A549 (cell line): ENCODE data around the gene PRDM11. TPM values are rescaled to one million over a fixed set of nuclear protein-coding genes. Genes with fewer than 3 reads are reported as not detected.

Experiments
- ATAC-seq, 2 experiments: fragments of 200-7000 bp in 1 of 2; fragments of >200 bp in 1 of 2; cut with Nextera tagmentation in 1 of 2; cut with Tn5 transposase in 1 of 2; 3 replicates each; pipeline versions ENCODE4 v1.8.0 to v1.9.1; 2018 to 2020; ENCODE audit warnings: mild to moderate bottlenecking in 1 of 2, moderate library complexity in 1 of 2
- CTCF ChIA-PET: fragments of 300-600 bp; sonication (Branson Sonifier 250); formaldehyde crosslinking; extraction: SDS; loops from one replicate; lab custom pipeline; 2021; ENCODE audit warnings: antibody characterized with exemption, inconsistent platforms; lab: Yijun Ruan, JAX
- POLR2A ChIA-PET: fragments of 350-600 bp; formaldehyde crosslinking; extraction: SDS; loops from one replicate; lab custom pipeline; 2021; ENCODE audit warnings: antibody characterized with exemption, inconsistent platforms; lab: Yijun Ruan, JAX
- DNase-seq, 2 experiments: peaks; one replicate each; pipeline versions ENCODE4 v3.0.0 to v3.0.0-alpha.2; 2011 to 2016; ENCODE audit warnings: low read depth in 1 of 2, low spot score in 1 of 2
- FAIRE-seq: peaks from 2 replicates; lab custom pipeline; 2011; peaks lifted over from hg19 to GRCh38; lab: Jason Lieb, UNC
- H3K27ac ChIP-seq, 2 experiments: fragments of >200 bp; sonication (Bioruptor Twin); formaldehyde crosslinking; 3 replicates each; pipeline ENCODE4 v1.5.1; 2016 to 2017
- H3K4me1 ChIP-seq: fragments of >200 bp; sonication (Bioruptor Twin); formaldehyde crosslinking; 3 replicates; pipeline ENCODE4 v1.6.1; 2016
- H3K4me2 ChIP-seq: fragments of >200 bp; sonication (Bioruptor Twin); formaldehyde crosslinking; 3 replicates; pipeline ENCODE4 v1.6.1; 2016
- H3K4me3 ChIP-seq: fragments of >200 bp; sonication (Bioruptor Twin); formaldehyde crosslinking; 3 replicates; pipeline ENCODE4 v1.5.1; 2016
- H3K9me3 ChIP-seq: fragments of >200 bp; sonication (Bioruptor Twin); formaldehyde crosslinking; 3 replicates; pipeline ENCODE4 v1.6.1; 2016
- BCL3 ChIP-seq: fragments of >200 bp; sonication (Bioruptor Twin); formaldehyde crosslinking; IDR thresholded peaks from 3 replicates; pipeline ENCODE4 v1.6.1; 2016
- CTCF ChIP-seq: fragments of >200 bp; sonication (Bioruptor Twin); formaldehyde crosslinking; IDR thresholded peaks from 3 replicates; pipeline ENCODE4 v1.5.1; 2016
- E2F6 ChIP-seq: IDR thresholded peaks from 2 replicates; pipeline ENCODE4 v1.6.1; 2012; ENCODE audit warnings: low read depth, borderline replicate concordance
- ELK1 ChIP-seq: fragments of 150-350 bp; IDR thresholded peaks from 2 replicates; pipeline ENCODE4 v1.6.1; 2014; ENCODE audit warnings: low read depth, mild to moderate bottlenecking, low read length
- FOXS1 ChIP-seq: fragments of 250-450 bp; sonication (Bioruptor Pico); IDR thresholded peaks from 2 replicates; pipeline ENCODE4 v1.5.0; 2020; ENCODE audit warnings: mild to moderate bottlenecking, moderate library complexity
- GATA3 ChIP-seq: IDR thresholded peaks from 2 replicates; pipeline ENCODE4 v1.6.1; 2012; ENCODE audit warnings: borderline replicate concordance
- HES2 ChIP-seq: fragments of >200 bp; sonication (Bioruptor Twin); formaldehyde crosslinking; IDR thresholded peaks from 2 replicates; pipeline ENCODE4 v1.6.1; 2016
- HMGXB4 ChIP-seq: fragments of 250-450 bp; sonication (Bioruptor Pico); IDR thresholded peaks from 2 replicates; pipeline ENCODE4 v1.5.0; 2021; ENCODE audit warnings: mild to moderate bottlenecking, moderate library complexity, borderline replicate concordance
- JUN ChIP-seq, 2 experiments: fragments of >200 bp; sonication (Bioruptor Twin); formaldehyde crosslinking; IDR thresholded peaks; 2 replicates in 1 of 2; 3 replicates in 1 of 2; pipeline ENCODE4 v1.6.1; 2016 to 2017
- JUNB ChIP-seq: fragments of >200 bp; sonication (Bioruptor Twin); formaldehyde crosslinking; IDR thresholded peaks from 2 replicates; pipeline ENCODE4 v1.6.1; 2016
- KDM5A ChIP-seq: fragments of 200-600 bp; sonication (generic); IDR thresholded peaks from 2 replicates; pipeline ENCODE4 v1.6.1; 2016; ENCODE audit warnings: antibody characterized with exemption, mild to moderate bottlenecking
- MAFK ChIP-seq: fragments of 450-650 bp; IDR thresholded peaks from 2 replicates; pipeline ENCODE4 v1.6.1; 2014; ENCODE audit not compliant: partially characterized antibody
- MAZ ChIP-seq: fragments of 150-350 bp; IDR thresholded peaks from 2 replicates; pipeline ENCODE4 v1.6.1; 2014; ENCODE audit warnings: antibody characterized with exemption, low read depth, low read length, borderline replicate concordance
- NR3C1 ChIP-seq: fragments of >200 bp; sonication (Bioruptor Twin); formaldehyde crosslinking; IDR thresholded peaks from 3 replicates; pipeline ENCODE4 v1.6.1; 2017
- PHF8 ChIP-seq: fragments of 200-600 bp; sonication (generic); IDR thresholded peaks from 2 replicates; pipeline ENCODE4 v1.6.1; 2016; ENCODE audit warnings: low read depth, mild to moderate bottlenecking, antibody characterized with exemption, moderate library complexity, borderline replicate concordance
- POLR2A ChIP-seq: IDR thresholded peaks from 2 replicates; pipeline ENCODE4 v1.6.1; 2012; ENCODE audit warnings: mild to moderate bottlenecking, low read length
- RCOR1 ChIP-seq: fragments of 150-350 bp; IDR thresholded peaks from 2 replicates; pipeline ENCODE4 v1.6.1; 2014; ENCODE audit warnings: antibody characterized with exemption, low read length, low read depth
- USF2 ChIP-seq: fragments of 450-650 bp; IDR thresholded peaks from 2 replicates; pipeline ENCODE4 v1.6.1; 2014; ENCODE audit warnings: antibody characterized with exemption
- ZC3H11A ChIP-seq: fragments of 450-650 bp; IDR thresholded peaks from 2 replicates; pipeline ENCODE4 v1.6.1; 2014; ENCODE audit warnings: antibody characterized with exemption, mild to moderate bottlenecking
- ZFP36 ChIP-seq: fragments of 450-650 bp; IDR thresholded peaks from 2 replicates; pipeline ENCODE4 v1.6.1; 2014; ENCODE audit warnings: borderline replicate concordance; ENCODE audit not compliant: partially characterized antibody
- WGBS: methylation state at CpG from one replicate; pipeline ENCODE4 v1.1.6; 2017; ENCODE audit errors: missing lambda C conversion rate; 5-methylcytosine and 5-hydroxymethylcytosine counted together
- polyA plus RNA-seq, 4 experiments: library from polyadenylated mRNA; depleted of rRNA in 3 of 4; stranded (reverse); fragments of >200 nt; fragmentation: RNase III in 1 of 4; extraction: RNeasy Plus Mini Kit Qiagen cat#74134 plus additional on column Dnase treatment in 1 of 4; gene quantifications; 2 replicates in 3 of 4; 3 replicates in 1 of 4; pipeline ENCODE4 v1.2.3, GENCODE V29; 2011 to 2017

PRDM11 gene
- polyA plus RNA-seq, 2 of the 4 experiments (the other 2 are of a cell fraction): 4.3 to 5.3 TPM

GRCh38 chr11:45163956-45164575 lies 17.6 kb downstream of the PRDM11 start:
- Histone ChIP-seq H3K4me3 (no peak overlapping the region), H3K9me3 (no peaks in the 10 kb centered on the region), H3K27ac (no peak overlapping the region), H3K4me2 (no peak overlapping the region), H3K4me1 (no peaks in the 10 kb centered on the region)
- ChIA-PET CTCF (interaction anchor here (1.1 to 1.5 kb wide), 2 partner anchors 58 to 70 kb away, joined by 3 to 4 read pairs; no protein-coding TSS in a partner anchor), POLR2A (interaction anchor here (1.0 kb wide), 1 partner anchor 17 kb away, joined by 3 read pairs; no protein-coding TSS in a partner anchor)
- WGBS: 89% methylated on average over 11 of the region's 15 CpGs
- TF ChIP-seq NR3C1 (no peak), HES2 (no peak), GATA3 (no peak), USF2 (no peak), FOXS1 (CRISPR knock-in tag) (no peak), PHF8 (no peak), CTCF (no peak), JUNB (no peak), HMGXB4 (CRISPR knock-in tag) (no peak), KDM5A (no peak), RCOR1 (no peak), BCL3 (no peak), JUN (IDR thresholded peaks at IDR 0.05) (no peak), E2F6 (no peak), ELK1 (no peak), MAFK (no peak)
- FAIRE-seq (no peak), ATAC-seq (no peak), DNase-seq (no peak)

- no peak for FAIRE-seq
- Histone ChIP-seq H3K4me3 (no peak overlapping the region), H3K4me2 (no peak overlapping the region), H3K9me3 (no peaks in the 10 kb centered on the region), H3K27ac (no peak overlapping the region), H3K4me1 (no peaks in the 10 kb centered on the region)
- CTCF ChIA-PET: interaction anchor here (0.8 kb wide), 1 partner anchor 69 kb away, joined by 3 read pairs; no protein-coding TSS in a partner anchor
- POLR2A ChIA-PET: no interaction called here
- DNase-seq: no peak
- TF ChIP-seq ZFP36: no peak
- TF ChIP-seq POLR2A: no peak
- no peak for TF ChIP-seq ZC3H11A
- TF ChIP-seq MAZ: no peak
- WGBS: 79% methylated on average over 7 of the region's 9 CpGs
- no peak for ATAC-seq
Measured at GRCh38 chr11:45165386-45165785, 18.9 kb downstream of the PRDM11 start.
